GM18909 (cell line): Measurements from ENCODE around the gene SCTR.

Source experiments
- ATAC-seq: cut with Tn5 transposase; IDR thresholded peaks from one replicate; pipeline ENCODE4 v1.9.1; 2021; ENCODE audit warnings: mild to moderate bottlenecking; ENCODE audit not compliant: unreplicated experiment, poor library complexity

The SCTR gene

DNA sequence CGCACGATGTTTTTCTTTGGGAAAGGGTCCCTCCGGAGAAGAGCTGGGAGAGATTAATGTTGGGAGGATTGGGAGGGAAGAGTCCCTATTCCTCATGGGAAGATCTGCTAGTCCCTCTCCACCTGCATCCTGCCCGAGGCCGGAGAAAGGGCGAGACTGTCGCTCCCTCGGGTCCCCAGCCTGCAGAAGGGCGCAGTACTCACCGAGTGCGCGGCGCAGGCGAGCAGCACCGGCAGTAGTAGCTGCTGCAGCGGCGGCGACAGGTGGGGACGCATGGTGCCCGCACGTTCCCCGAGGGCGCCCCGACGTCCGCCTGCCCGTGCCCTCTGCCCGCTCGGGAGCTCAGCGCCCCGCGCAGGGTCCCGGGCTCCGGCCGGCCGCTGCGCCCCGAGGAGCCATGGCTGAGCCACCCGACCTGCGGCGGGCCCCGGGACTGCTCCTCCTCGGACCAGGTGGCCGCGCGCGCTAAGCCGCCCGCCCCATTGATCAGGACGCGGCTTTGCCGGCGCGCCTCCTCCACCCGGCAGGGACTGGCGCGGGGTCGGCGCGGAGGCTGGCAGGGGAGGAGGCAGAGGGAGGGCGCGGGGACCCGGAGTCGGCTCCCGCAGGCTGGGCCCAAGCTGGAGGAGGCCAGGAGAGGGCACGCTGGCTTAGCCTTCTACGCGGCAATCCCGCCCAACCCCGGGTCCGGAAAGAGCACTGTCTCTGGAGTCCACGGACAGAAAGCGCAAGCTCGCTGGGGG, at the start of gene SCTR:
TSS of gene SCTR (minus strand) at position 532 of the 743 bp plus-strand sequence. CDS start at position 275, 257 bp downstream.
- ATAC-seq: no peak

- ATAC-seq: no peak
These were observed 43.0 kb upstream of the SCTR start for GRCh38 chr2:119567292-119567691.

- no peak for ATAC-seq
These were observed 41.2 kb upstream of the SCTR start for GRCh38 chr2:119565481-119565880.

GRCh38 chr2:119553687-119554344, 29.5 kb upstream of the SCTR start:
- no peak for ATAC-seq

DNA sequence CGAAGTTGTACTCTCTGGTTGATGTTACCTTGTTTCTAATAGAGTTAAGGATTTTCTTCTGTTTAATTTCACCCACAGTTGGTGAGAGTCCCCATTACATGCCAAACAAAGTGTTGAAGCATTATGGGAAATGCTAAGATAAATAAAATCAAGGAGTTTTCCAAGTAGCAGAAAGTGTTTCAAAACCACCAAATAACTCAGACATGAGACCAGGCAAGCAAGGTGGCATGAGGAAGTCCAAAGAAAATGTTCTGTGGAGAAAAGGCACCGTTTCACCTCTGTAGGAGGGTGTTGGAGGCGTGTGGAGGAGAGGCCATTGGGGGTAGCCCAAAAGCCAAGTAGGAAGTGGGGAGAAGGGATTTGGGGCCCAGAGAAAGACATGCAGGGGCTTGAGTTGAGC, 28.6 kb upstream of the SCTR start:
- no peak for ATAC-seq

DNA sequence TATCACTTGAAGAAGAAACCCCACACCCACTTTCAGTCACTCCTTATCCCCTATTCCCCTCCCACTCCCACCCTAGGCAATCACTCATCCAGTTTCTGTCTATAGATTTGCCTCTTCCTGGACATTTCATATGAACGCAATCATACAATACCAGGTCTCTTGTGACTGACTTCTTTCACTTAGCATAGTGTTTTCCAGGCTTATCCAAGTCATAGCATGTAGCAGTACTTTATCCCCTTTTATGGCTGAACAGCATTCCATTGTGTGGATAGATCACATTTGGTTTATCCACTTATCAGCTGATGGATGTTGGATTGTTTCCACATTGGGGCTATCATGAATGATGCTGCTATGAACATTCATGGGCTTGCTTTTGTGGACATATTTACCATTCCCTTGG, 26.6 kb upstream of the SCTR start:
- no peak for ATAC-seq

DNA sequence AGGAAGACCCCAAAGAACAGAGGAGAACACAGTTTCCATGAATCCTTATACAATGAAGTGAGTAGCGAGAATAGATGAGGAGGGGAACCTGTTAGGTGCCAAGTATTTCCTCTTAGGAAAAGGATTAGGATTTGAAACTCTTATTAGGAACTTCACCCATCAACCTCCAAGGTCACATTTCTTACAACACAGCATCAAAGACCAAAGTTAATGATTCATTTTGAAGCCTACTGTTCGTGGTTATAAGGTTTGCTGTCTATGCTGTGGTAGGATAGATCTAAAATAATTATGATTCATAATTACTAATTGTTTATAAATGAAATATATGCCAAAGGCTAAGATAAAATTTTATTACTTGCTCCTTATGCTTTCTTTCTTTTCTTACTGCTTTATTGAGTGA, 26.1 kb upstream of the SCTR start:
- no peak for ATAC-seq

DNA sequence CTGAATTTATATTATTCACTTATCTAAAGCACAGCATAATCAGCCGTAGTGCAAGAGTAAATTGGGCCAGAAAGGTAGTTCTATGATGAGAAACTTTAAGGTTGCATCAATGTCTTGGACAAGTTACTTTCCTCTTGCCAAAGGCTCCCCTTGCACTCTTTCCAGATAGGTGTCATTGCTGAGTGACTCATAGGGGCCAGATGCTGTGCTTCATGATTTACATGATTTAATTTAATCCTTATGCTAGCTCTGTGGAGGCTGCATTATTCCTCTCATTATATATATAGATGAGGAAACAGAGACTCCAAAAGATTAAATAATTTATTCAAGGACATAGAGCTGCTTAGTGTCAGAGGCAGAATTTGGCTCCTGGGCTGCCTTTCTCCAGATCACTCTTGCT, 25.0 kb upstream of the SCTR start:
- ATAC-seq: no peak

- ATAC-seq: no peak
These were observed 24.3 kb upstream of the SCTR start for GRCh38 chr2:119548516-119549120.

DNA sequence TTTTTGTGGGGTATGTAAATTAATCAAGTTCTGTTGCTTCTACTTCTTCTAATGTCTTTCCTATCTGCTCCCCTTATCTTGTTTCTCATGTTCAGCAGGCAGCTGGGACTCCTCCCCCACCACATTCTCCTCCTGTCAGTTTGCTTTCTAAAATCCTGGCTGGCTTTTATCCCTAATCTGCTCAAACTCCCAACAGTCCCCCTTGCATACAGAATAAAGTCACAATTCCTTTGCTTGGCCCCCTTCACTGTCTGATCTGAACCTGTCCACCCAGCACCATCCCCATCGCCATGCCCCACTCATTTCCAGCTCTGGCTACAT, 22.1 kb upstream of the SCTR start:
- no peak for ATAC-seq

DNA sequence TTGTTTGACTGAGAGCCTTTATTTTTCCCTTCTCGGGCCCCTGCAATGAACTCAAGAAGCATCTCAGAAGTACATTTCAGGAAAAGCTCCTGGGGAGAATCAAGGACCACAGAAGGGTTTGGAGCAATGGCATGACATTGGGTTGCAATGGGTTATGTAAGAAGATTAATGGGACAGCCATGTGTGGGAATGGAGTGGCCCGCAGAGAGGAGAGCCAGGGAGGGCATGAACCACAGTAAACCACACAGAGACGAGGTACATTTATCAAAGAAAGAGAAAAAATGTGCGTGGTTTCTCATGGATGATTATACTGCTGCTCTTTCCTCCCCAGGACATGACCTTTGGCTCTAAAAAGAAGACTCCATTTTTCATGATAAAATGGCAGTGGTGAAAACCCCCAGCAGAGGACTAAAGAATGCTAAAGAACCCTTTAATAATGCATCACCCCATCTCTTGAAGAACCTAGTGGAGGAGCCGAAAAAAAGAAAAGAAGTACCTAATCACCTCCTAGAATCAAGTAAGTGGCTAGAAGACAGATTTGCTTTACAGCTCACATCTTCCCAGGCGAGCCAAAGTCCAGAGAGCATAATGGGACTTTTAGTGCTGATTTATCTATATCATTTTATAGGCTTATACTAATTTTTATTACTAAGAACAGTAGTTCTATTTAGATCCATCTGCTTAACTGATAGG, 21.6 kb upstream of the SCTR start:
- no peak for ATAC-seq

- ATAC-seq: no peak
These were observed 20.7 kb upstream of the SCTR start for GRCh38 chr2:119544939-119545475.

DNA sequence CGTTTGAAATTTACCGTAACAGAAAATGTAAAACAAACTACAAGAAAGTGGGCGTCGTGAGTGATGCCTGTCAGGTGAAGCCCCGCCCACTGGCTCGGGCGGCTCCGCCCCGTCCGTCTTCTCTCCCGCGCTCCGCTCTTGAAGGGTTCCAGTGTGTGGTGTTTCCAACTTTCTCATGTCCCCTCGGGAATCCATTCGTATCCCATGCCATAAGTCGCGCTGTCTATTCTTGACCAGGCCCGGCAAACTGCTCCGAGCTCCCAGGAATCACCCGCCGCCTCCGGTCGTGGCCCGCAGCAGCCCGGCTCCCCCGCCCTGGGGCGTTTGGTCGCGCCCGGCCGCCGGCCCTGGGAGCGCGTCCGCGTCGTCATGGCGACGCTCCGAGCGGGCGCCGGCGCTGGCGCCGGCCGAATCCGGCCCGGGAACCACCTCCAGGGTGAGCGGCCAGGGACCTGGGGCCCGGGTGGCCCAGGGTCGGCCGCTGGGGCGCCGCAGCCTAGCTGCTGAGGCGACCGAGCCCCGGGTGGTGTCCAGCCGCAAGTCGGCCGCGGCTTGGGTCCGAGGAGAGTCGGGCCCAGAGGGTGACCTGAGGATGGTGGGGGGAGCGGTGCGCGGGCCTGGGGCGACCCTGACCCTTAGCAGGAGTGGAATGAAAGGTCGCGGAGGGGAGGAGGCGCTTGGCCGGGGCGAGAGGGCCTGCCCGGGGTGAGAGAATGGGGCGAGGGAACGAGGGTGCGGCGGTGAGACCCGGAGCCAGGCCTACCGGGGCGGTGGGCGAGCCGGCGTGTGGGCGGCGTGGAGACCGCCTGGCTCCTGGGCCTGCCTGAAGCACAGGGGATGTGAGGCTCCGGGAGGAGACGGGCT, 20.0 kb upstream of the SCTR start, which contains the start of gene CFAP221:
TSS of gene CFAP221 (plus strand) at position 375 of the 864 bp plus-strand sequence. CDS start 1,683 bp downstream, outside the sequence.
- ATAC-seq: peak; percentile 62

DNA sequence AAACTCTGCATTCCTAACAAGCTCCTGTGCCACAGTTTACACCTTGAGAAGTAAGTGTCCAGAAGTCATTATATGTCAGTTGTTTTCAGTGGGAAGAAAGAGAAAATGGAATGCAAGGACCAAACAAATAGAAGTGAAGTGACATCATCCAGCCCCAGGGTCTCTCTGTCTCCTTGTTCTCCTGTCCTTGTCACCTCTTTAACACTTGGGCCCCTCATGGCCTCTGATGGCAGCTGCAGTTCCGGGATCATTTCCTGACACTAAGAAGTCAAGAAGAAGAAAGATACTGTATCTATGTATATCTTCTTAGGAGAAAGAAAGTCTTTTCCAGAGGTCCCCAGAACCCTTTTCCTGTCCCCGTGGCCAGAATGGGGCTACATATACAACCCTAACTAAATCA, 17.2 kb upstream of the SCTR start:
- no peak for ATAC-seq

DNA sequence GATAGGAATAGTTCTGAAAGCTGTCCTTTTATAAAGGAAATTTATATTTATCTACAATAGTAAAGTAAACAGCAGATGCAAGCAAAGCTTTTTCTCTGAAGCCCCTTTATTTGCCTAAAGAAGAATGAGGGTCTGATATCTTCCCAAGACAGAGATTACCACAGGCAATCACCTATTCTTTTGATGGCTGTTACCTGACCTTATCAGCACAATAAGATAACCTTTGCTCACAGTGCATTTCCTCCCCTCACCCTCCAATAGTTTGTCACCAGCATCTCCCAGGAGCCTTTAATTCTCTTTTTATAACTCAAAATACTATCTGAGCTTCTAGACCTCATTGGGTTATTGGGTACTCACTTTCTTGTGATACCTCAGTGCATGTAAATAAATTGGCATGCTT, 13.5 kb upstream of the SCTR start:
- ATAC-seq: no peak

DNA sequence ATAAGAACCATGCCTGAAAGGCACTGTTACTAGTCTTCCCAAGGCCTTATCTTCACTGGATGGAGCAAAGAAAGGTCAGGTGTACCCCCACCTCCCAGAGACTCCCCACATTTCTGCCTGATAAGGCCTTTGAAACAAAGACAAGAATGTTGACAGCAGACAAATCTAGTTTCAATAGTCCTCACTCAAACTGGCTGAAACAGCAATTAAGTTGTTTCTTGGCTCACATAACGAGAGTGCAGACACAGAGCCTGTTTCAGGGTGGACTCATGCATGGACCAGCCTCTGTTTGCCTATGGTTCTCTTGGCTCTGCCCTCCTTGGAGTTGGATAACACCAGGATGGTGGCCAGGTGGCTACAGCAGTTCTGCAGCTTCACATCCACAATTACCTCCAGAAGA, 12.4 kb upstream of the SCTR start:
- ATAC-seq: no peak

GRCh38 chr2:119536211-119536610, 11.9 kb upstream of the SCTR start:
- ATAC-seq: no peak

GRCh38 chr2:119533560-119533959, 9.3 kb upstream of the SCTR start:
- ATAC-seq: no peak

DNA sequence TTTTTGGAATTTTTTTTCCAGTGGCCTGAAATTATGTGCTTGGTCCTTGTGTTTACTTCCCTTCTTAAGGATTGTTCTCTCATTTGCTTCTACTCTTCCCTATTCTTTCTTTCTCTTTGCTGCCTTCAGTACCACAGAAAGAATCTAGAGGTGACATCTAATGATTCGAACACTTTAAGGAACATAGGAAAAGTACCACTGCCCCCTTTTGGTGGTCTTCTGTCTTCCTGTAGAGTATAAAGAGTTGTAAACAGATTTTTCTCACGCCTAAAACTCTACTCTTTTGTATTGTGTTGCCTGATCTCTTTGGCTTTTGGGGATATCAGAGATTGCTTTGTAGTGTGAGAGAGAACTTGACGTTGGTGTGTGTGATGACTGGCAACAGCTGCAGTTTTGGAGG, 7.0 kb upstream of the SCTR start:
- ATAC-seq: no peak

GRCh38 chr2:119527999-119528398, 3.7 kb upstream of the SCTR start:
- ATAC-seq: no peak
